Transverse colon (tissue), 4 donors: Measurements from ENCODE around the gene GPR78.

Experiments
- CTCF ChIP-seq, 5 experiments: fragments of 200-600 bp in 3 of 5; fragments of 450-650 bp in 2 of 5; sonication (generic) in 3 of 5; IDR thresholded peaks; 1 replicate in 2 of 5; 2 replicates in 3 of 5; pipeline ENCODE4 v1.5.1; 2016 to 2017; ENCODE audit warnings: antibody characterized with exemption in 5 of 5, inconsistent platforms in 3 of 5, mild to moderate bottlenecking in 2 of 5, moderate library complexity in 1 of 5
- POLR2A ChIP-seq: fragments of 450-650 bp; IDR thresholded peaks from one replicate; pipeline ENCODE4 v1.6.1; 2016; ENCODE audit warnings: antibody characterized with exemption, mild to moderate bottlenecking, moderate library complexity
- POLR2AphosphoS5 ChIP-seq, 3 donors: sonication (generic); formaldehyde crosslinking; IDR thresholded peaks; one replicate each; pipeline ENCODE4 v1.6.1; 2016; ENCODE audit warnings: antibody characterized with exemption in 3 of 3

GRCh38 chr4:8564595-8564994 is 15.6 kb upstream of the GPR78 start:
- TF ChIP-seq POLR2AphosphoS5 (IDR thresholded peaks at IDR 0.05), result no peak
- no peak for TF ChIP-seq CTCF (IDR thresholded peaks at IDR 0.05)
- TF ChIP-seq POLR2A, result no peak
